HEK293 (cell line): ENCODE measurements around the gene ZNF611.

Source experiments
- TRIM28 ChIP-seq: IDR thresholded peaks from 2 replicates; pipeline ENCODE4 v1.6.1; 2011; ENCODE audit warnings: low read length, control low read depth, borderline replicate concordance
- ZNF138 ChIP-seq: fragments of 450-650 bp; formaldehyde crosslinking; IDR thresholded peaks from 2 replicates; pipeline ENCODE4 v1.5.1; 2016; ENCODE audit warnings: missing biosample characterization, missing genetic modification characterization, borderline replicate concordance
- ZNF426 ChIP-seq: fragments of 450-650 bp; formaldehyde crosslinking; IDR thresholded peaks from 2 replicates; pipeline ENCODE4 v1.5.1; 2017; ENCODE audit warnings: missing biosample characterization, missing genetic modification characterization, mild to moderate bottlenecking, inconsistent platforms, moderate library complexity

- TF ChIP-seq ZNF426 (tag by site-specific recombination) (no peak), ZNF138 (tag by site-specific recombination) (no peak), TRIM28 (no peak)
These were observed 12.5 kb downstream of the ZNF611 start for GRCh38 chr19:52722062-52723003.
